ENCODE data around the gene RBM20. TPM values are rescaled to one million over a fixed set of nuclear protein-coding genes. Genes with fewer than 3 reads are reported as not detected.
"Not testable (repeated sequence)": the region's sequence is repeated elsewhere in the genome, so short reads cannot be mapped to it uniquely, and the experiment has no call there.

The RBM20 gene
- total RNA-seq, 1 donor from 2014 or later, result 2.0 TPM

GRCh38 chr10:110762849-110763211 is 118.7 kb downstream of the RBM20 start:
- DNase-seq (ENCODE audit: low read depth in 2 of 2), result no peak

DNA sequence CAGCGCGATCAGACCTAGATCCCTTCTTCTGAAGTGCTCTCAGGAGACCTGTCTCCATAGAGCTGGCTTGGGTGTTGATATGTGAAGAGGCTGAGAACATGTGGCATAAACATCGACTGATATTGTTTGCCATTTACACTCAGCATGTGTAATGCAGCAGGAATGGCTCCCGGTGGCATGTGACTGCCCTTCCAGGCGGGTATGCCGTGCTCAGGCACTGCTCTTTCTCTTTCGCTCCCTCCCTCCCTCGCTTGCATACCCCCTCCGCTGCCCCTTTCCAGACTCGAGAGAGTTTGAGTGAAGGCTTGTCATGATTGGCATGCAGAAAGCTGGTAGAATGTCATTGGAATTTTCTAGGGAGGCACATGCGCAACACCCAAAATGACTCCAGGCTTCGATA is 120.2 kb downstream of the RBM20 start:
- DNase-seq (ENCODE audit: low read depth in 2 of 2), result no peak

- no peak for DNase-seq (ENCODE audit: low read depth in 2 of 2)
Measured at GRCh38 chr10:110764793-110765512, 120.8 kb downstream of the RBM20 start.

DNA sequence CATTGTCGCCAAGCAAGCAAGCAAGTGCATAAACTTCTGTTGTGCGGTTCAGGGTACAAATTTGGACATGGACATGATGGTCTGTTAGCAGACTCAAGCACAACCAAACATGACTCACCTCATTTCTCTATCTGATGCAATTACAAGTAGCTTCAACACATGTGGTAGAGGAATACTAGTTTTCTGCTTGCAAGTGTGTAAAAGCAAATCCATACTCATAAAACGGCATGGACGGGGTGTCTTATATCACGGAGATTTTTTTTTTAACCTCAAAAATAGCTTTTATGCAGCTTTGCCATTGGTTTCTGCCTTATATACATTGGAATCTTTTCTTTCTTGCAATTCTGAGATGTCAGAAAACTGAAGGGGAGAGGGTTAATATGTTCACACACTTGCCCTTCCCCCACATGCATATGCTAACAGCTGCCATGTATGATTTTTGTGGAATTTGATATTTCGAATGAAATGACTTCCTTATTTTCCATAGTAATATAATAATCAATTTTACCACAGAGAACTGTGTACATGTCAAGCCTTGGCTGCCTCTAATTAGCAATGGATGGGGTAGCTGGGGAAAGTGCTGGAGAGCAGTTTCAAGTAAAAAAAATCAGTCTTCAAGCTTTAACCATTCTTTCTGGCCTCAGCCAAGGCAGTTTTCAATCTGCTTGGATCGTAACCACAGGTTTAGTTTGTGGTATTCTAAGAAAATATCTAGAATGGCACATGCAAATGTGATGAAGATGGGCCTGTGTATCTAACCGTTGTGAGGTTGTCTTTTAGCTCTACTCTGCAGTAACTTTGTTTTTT is 121.6 kb downstream of the RBM20 start:
- DNase-seq (ENCODE audit: low read depth in 2 of 2), result no peak

DNA sequence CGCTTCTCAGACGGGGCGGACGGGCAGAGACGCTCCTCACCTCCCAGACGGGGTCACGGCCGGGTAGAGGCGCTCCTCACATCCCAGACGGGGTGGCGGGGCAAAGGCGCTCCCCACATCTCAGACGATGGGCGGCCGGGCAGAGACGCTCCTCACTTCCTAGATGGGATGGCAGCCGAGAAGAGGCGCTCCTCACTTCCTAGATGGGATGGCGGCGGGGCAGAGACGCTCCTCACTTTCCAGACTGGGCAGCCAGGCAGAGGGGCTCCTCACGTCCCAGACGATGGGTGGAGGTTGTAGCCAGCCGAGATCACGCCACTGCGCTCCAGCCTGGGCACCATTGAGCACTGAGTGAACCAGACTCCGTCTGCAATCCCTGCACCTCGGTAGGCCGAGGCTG is 123.5 kb downstream of the RBM20 start:
- DNase-seq (ENCODE audit: low read depth in 2 of 2), result not testable (repeated sequence)

GRCh38 chr10:110770243-110770642 is 126.1 kb downstream of the RBM20 start:
- no peak for DNase-seq (ENCODE audit: low read depth in 2 of 2)

DNA sequence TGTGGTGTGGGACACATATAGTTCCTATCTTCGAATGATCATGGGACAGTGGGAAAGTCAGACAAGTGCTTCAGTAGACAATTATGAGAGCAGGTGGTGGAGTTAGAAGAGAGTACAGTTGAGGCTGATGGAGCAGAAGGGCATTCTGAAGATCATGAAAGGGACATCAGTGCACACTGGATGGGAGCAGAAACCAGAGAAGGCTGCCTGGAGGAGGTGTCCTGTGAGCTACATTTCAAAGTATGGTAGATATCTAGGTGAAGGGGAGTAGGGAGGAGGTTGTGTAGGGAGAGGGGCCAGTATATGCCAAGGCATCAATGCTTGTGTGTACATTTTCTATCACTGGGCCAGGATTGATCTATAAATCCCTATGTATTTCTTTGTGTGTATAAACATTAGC is 127.3 kb downstream of the RBM20 start:
- no peak for DNase-seq (ENCODE audit: low read depth in 2 of 2)

- DNase-seq (ENCODE audit: low read depth in 2 of 2), result no peak
Measured at GRCh38 chr10:110771991-110772390, 127.9 kb downstream of the RBM20 start.

DNA sequence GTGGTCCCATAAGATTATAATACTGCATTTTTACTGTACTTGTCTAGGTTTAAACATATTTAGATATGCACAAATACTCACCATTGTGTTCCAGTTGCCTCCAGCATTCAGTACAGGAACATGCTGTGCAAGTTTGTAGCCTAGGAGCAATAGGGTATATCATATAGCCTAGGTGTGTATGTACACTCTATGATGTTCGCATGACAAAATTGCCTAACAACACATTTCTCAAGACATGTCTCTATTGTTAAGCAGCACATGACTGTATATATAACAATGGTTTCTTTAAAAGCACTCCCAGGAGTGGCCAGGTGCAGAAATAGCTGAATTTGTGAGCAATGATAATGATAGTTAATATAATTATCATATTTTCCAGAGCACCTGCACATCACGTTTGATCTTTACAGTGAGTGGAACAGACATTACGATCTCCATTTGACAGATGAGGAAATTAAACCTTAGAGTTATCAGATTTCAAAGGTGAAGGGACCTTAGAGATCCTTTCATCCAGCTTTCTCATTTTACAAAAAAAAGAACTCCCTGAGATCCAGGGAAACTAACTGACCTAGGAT is 128.4 kb downstream of the RBM20 start:
- no peak for DNase-seq (ENCODE audit: low read depth in 2 of 2)

- DNase-seq (ENCODE audit: low read depth in 2 of 2), result no peak
Measured at GRCh38 chr10:110773693-110774068, 129.5 kb downstream of the RBM20 start.

DNA sequence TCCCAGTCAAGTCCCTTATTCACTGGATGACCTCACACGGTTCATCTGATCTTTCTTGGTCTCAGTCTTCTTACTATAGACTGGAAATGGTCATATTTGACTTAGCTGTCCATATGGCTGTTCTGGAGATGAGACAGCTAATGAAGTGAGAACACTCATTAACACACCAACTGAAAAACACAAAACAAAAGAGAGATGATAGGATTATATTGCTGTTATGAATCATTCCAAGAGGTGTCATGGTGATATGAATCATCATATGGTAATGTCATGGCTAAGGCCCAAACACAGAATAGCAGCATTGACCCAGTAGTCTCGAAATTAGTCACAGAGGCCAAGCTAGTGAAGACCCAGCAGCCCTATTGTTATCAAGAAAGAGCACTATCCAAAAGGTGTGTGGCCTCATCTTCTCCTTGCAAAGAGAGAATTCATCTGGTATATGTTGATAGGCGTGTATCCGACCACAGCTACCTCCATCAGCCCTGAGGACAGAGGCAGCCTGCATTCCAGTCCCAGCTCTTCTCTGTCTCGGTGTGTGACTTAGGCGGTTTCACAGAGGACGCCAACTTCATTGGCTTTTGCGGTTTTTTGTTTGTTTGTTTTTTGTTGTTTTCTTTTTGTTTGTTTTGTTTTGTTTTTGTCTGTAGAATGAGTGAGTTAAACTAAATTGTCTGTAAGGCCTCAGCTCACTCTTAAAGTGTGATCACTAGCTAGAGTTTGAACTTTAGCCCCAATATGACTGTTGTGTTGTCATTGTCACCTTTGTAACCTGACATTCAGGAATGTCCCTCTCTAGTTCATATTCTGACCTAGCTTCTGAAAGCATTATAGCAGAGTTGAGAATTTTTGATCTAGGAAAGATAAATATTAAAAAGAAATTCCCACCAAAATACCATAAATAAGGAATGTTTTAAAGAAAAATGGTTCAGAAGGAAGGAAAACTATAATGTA is 130.2 kb downstream of the RBM20 start:
- DNase-seq (ENCODE audit: low read depth in 2 of 2), result peak; percentile 83 to 85

- DNase-seq (ENCODE audit: low read depth in 2 of 2), result no peak
Measured at GRCh38 chr10:110775020-110775375, 130.9 kb downstream of the RBM20 start.

DNA sequence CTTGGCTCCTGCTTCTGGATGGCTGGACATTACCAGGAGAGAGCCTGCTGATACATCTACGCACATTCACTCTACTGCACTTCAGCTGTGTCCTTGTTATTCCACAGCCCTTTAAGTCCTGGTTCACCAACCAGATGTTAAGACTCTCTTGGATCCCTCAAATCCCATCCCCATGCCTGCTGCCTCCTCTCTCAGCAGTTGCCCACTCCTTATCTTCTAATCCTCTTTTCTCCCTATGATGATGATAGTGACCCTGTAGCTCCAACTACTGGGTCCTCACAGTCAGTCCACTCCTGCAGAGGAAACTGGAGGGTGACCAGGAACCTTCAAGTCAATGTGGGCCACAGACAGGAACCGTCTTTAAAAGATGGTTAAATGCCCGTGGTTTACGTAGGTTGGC is 131.3 kb downstream of the RBM20 start:
- DNase-seq (ENCODE audit: low read depth in 2 of 2), result no peak

- no peak for DNase-seq (ENCODE audit: low read depth in 2 of 2)
Measured at GRCh38 chr10:110777017-110777416, 132.9 kb downstream of the RBM20 start.

DNA sequence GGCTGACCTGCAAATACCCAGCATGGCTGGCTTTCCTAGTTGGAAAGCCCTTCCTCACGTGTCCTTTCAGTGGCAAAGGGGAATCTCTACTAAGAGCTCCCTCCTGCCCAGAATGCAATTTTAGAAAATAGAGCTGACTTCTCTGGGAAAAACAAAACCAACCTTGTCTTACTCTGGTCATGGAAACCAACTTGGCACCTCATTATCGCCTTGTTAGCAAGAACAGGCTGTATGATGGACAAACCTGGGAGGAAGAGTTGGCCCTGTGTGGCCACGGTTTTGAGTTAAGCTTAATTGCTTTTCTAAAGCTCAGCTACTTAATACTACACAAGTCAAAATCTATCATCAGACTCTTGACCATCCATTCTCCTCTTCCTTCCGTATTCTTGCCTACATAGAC is 133.5 kb downstream of the RBM20 start:
- no peak for DNase-seq (ENCODE audit: low read depth in 2 of 2)

DNA sequence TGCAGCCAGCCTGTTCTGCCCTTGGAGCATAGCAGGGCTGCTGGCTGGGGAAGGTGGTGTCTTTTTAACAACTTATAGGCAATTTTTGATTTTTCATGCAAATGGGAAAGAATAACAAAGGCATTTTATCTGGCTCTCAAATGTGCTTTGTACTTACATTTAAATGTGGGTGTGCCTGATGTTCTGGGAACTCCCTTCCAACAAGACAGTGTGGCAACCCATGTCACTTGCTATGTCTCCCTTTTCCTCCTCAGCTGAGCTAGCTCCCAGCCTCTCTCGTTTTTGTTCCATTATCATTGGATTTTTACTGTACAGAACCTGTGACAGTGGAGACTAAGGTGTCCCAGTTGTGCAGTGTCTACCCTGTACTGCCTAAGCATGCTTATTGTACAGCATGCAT is 134.1 kb downstream of the RBM20 start:
- no peak for DNase-seq (ENCODE audit: low read depth in 2 of 2)

DNA sequence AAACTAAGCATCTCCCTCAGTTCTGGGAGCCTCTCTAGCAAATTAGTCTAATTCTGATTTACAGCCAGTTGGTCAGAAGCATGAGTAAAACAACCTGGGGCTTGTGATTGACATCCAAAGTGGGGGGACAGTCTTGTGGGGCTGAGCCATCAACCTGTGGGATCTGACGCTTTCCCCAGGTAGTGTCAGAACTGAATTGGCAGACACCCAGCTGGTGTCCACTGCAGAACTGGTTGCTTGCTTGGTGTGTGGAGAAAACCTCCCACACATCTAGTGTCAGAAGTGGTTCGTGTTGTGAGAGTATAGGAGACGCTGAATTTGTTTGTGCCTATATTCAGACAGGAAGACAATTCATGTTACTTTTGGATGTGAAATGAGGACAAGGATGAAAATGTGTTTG is 135.4 kb downstream of the RBM20 start:
- no peak for DNase-seq (ENCODE audit: low read depth in 2 of 2)

- no peak for DNase-seq (ENCODE audit: low read depth in 2 of 2)
Measured at GRCh38 chr10:110780704-110781103, 136.6 kb downstream of the RBM20 start.

- DNase-seq (ENCODE audit: low read depth in 2 of 2), result no peak
Measured at GRCh38 chr10:110781139-110781538, 137.0 kb downstream of the RBM20 start.

DNA sequence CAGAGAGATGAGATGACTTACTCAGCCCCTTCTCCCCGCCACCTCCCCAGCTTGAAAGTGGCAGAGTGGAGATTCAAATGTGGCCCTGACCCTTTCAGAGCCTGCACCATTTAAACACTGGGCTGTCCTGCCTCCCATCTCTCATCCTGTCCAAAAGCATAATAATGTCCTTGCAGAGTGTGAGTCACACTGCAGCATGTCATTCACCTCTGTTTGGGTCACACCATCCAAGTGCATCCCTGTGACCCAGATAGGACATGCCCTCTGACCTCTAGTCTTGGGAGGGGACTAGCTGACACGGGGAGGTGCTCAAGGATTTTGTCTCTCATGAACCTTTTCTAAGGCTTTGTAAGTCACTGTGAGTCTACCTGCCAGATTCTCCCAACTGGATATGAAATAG is 138.5 kb downstream of the RBM20 start:
- no peak for DNase-seq (ENCODE audit: low read depth in 2 of 2)

DNA sequence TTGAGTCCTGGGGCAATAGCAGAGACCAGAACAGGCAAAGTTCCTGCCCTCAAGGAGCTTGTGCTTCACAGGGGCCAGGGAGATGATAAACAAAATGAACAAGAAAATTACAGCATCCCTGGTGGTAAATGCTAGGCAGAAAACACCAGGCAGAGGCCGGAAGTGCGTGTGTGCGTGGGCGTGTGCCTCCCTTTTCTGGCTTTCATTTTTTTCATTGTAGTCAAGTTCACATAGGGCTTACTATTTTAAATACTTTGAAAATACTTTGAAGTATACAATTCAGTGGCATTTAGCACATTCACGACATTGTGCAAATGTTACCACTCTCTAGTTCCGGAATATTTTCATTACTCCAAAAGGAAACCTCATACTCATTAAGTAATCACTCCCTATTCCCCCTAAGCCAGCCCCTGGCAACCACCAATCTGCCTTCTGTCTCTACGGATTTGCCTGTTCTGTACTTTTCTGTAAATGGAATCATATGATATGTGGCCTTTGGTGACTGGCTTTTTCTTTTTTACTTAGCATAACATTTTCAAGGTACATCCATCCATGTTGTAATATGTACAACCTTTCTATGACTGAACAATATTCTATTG is 139.5 kb downstream of the RBM20 start:
- DNase-seq (ENCODE audit: low read depth in 2 of 2), result peak; percentile 21 to 37

Data from lung microvascular endothelial cell (primary cell).